ENCODE data around the gene DNAAF8. TPM values are rescaled to one million over a fixed set of nuclear protein-coding genes. Genes with fewer than 3 reads are reported as not detected.

Gene DNAAF8
- total RNA-seq, 2 experiments from 2014 or later = 0.11 to 0.16 TPM

GRCh38 chr16:4747906-4748681 lies 13.8 kb downstream of the DNAAF8 start:
- no peak for ATAC-seq
- H3K9me3 Mint-ChIP-seq (ENCODE audit: low read depth) = no peaks in the 10 kb centered on the region
- H3K27me3 Mint-ChIP-seq = no peaks in the 10 kb centered on the region
- peaks cover 5% of the 10 kb centered on the region for H3K36me3 Mint-ChIP-seq (ENCODE audit: low read depth)
- no peak for DNase-seq
- CTCF ChIA-PET = no interaction called here
- no peak overlapping the region for H3K4me3 Mint-ChIP-seq
- peak overlapping the region; percentile 13 for H3K27ac Mint-ChIP-seq
- H3K4me1 Mint-ChIP-seq = peaks cover 6% of the 10 kb centered on the region
- intact Hi-C loops (cut with DNase I, micrococcal nuclease) = no loop called here
- POLR2A ChIA-PET = interaction anchor here (0.7 kb wide), 1 partner anchor 209 kb away, joined by 4 read pairs; no protein-coding TSS in a partner anchor

- Mint-ChIP-seq H3K27ac (no peak overlapping the region), H3K27me3 (no peaks in the 10 kb centered on the region), H3K4me1 (no peaks in the 10 kb centered on the region), H3K36me3 (ENCODE audit: low read depth) (peaks cover 5% of the 10 kb centered on the region), H3K4me3 (no peak overlapping the region), H3K9me3 (ENCODE audit: low read depth) (no peaks in the 10 kb centered on the region)
- CTCF ChIA-PET = no interaction called here
- intact Hi-C loops (cut with DNase I, micrococcal nuclease) = no loop called here
- ATAC-seq (no peak), DNase-seq (no peak)
- POLR2A ChIA-PET = interaction anchor here (0.7 kb wide), 1 partner anchor 210 kb away, joined by 4 read pairs; no protein-coding TSS in a partner anchor
Observed at GRCh38 chr16:4748682-4749411, 14.5 kb downstream of the DNAAF8 start.

- DNase-seq (no peak), ATAC-seq (no peak)
- ChIA-PET POLR2A (no interaction called here), CTCF (interaction anchor here (0.6 kb wide), 2 partner anchors 53 to 121 kb away, joined by 3 to 4 read pairs; partner anchors contain the start of gene ROGDI)
- H3K27ac Mint-ChIP-seq = no peak overlapping the region
- intact Hi-C loops (cut with DNase I, micrococcal nuclease) = no loop called here
- H3K4me1 Mint-ChIP-seq = no peaks in the 10 kb centered on the region
- peaks cover 7% of the 10 kb centered on the region for H3K36me3 Mint-ChIP-seq (ENCODE audit: low read depth)
- no peaks in the 10 kb centered on the region for H3K27me3 Mint-ChIP-seq
- no peaks in the 10 kb centered on the region for H3K9me3 Mint-ChIP-seq (ENCODE audit: low read depth)
- no peak overlapping the region for H3K4me3 Mint-ChIP-seq
Observed at GRCh38 chr16:4749700-4750257, 15.4 kb downstream of the DNAAF8 start.

GRCh38 chr16:4750896-4751295 lies 16.6 kb downstream of the DNAAF8 start:
- ChIA-PET POLR2A (interaction anchor here (0.5 kb wide), 1 partner anchor 8 kb away, joined by 3 read pairs; no protein-coding TSS in a partner anchor), CTCF (no interaction called here)
- peaks cover 17% of the 10 kb centered on the region for H3K36me3 Mint-ChIP-seq (ENCODE audit: low read depth)
- H3K4me3 Mint-ChIP-seq = no peak overlapping the region
- no peaks in the 10 kb centered on the region for H3K27me3 Mint-ChIP-seq
- no peaks in the 10 kb centered on the region for H3K4me1 Mint-ChIP-seq
- H3K27ac Mint-ChIP-seq = no peak overlapping the region
- intact Hi-C loops (cut with DNase I, micrococcal nuclease) = no loop called here
- no peak for DNase-seq
- ATAC-seq = no peak
- H3K9me3 Mint-ChIP-seq (ENCODE audit: low read depth) = peaks cover 4% of the 10 kb centered on the region

- H3K36me3 Mint-ChIP-seq (ENCODE audit: low read depth) = peaks cover 23% of the 10 kb centered on the region
- H3K9me3 Mint-ChIP-seq (ENCODE audit: low read depth) = peaks cover 4% of the 10 kb centered on the region
- ATAC-seq = no peak
- no peaks in the 10 kb centered on the region for H3K4me1 Mint-ChIP-seq
- CTCF ChIA-PET = interaction anchor here (0.6 kb wide), 1 partner anchor 204 kb away, joined by 3 read pairs; no protein-coding TSS in a partner anchor
- H3K4me3 Mint-ChIP-seq = no peak overlapping the region
- POLR2A ChIA-PET = no interaction called here
- no peak overlapping the region for H3K27ac Mint-ChIP-seq
- DNase-seq = no peak
- no peaks in the 10 kb centered on the region for H3K27me3 Mint-ChIP-seq
- intact Hi-C loops (cut with DNase I, micrococcal nuclease) = no loop called here
Observed at GRCh38 chr16:4752351-4753100, 18.2 kb downstream of the DNAAF8 start.

- no peak for DNase-seq
- POLR2A ChIA-PET = no interaction called here
- CTCF ChIA-PET = no interaction called here
- Mint-ChIP-seq H3K4me1 (no peaks in the 10 kb centered on the region), H3K36me3 (ENCODE audit: low read depth) (peaks cover 24% of the 10 kb centered on the region), H3K4me3 (no peak overlapping the region), H3K9me3 (ENCODE audit: low read depth) (peaks cover 4% of the 10 kb centered on the region), H3K27ac (no peak overlapping the region), H3K27me3 (no peaks in the 10 kb centered on the region)
- intact Hi-C loops (cut with DNase I, micrococcal nuclease) = no loop called here
- ATAC-seq = no peak
Observed at GRCh38 chr16:4753227-4753626, 18.9 kb downstream of the DNAAF8 start.

DNA sequence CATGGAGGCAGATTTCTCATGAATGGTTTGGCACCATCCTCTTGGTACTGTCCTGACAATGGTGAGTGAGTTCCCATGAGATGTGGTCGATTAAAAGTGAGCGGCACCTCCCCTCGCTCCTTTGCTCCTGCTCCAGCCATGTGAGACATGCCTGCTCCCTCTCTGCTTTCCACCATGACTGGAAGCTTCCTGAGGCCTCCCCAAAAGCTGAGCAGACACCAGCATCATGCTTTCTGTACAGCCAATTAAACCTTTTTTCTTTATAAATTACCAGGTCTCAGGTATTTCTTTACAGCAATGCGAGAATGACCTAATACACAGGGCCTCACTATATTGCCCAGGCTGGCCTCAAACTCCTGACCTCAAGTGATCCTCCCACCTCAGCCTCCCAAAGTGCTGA lies 20.5 kb downstream of the DNAAF8 start:
- H3K36me3 Mint-ChIP-seq (ENCODE audit: low read depth) = peaks cover 32% of the 10 kb centered on the region
- DNase-seq (no peak), ATAC-seq (no peak)
- ChIA-PET POLR2A (no interaction called here), CTCF (no interaction called here)
- H3K27ac Mint-ChIP-seq = no peak overlapping the region
- H3K4me3 Mint-ChIP-seq = no peak overlapping the region
- intact Hi-C loops (cut with DNase I, micrococcal nuclease) = no loop called here
- no peaks in the 10 kb centered on the region for H3K4me1 Mint-ChIP-seq
- H3K27me3 Mint-ChIP-seq = no peaks in the 10 kb centered on the region
- peaks cover 4% of the 10 kb centered on the region for H3K9me3 Mint-ChIP-seq (ENCODE audit: low read depth)

- CTCF ChIA-PET = no interaction called here
- ATAC-seq = no peak
- POLR2A ChIA-PET = no interaction called here
- DNase-seq = no peak
- intact Hi-C loops (cut with DNase I, micrococcal nuclease) = no loop called here
- H3K27me3 Mint-ChIP-seq = no peaks in the 10 kb centered on the region
- peaks cover 37% of the 10 kb centered on the region for H3K36me3 Mint-ChIP-seq (ENCODE audit: low read depth)
- peaks cover 4% of the 10 kb centered on the region for H3K9me3 Mint-ChIP-seq (ENCODE audit: low read depth)
- no peaks in the 10 kb centered on the region for H3K4me1 Mint-ChIP-seq
- no peak overlapping the region for H3K4me3 Mint-ChIP-seq
- no peak overlapping the region for H3K27ac Mint-ChIP-seq
Observed at GRCh38 chr16:4755687-4756086, 21.4 kb downstream of the DNAAF8 start.

DNA sequence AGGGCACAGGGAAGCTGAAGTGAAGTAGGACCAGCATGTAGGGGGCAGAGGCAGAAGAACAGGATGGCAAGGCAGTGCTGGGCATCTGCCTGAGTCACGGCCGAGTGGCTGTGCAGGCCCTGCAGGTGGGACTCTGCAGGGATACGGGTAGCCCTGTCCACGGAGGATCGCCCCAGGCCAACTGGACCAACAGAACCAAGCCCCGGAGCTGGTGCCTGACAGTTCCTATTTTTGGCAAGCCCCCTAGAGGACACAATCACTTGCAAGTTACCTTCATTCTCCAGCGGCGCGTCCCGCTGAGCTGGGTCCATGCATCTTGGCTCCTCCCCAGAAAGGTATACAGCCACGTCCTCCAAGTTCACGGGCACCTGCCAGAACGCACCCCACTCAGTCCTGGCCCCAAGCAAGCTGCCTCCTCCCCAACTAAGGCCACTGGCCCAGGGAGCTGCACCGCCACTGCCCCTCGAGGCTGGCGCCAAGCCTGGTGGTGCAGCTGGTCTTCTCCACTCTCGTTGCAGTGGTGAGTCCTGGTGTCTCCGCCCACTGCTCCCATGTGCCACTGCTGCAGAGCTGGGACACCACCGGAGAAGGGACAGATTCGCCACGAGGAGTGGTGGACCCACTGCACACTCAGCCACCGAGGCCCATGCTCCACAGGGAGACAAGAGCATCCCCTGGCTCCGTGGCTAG lies 26.0 kb downstream of the DNAAF8 start:
- H3K4me1 Mint-ChIP-seq = peaks cover 9% of the 10 kb centered on the region
- ChIA-PET CTCF (interaction anchor here (0.6 to 1.0 kb wide), 3 partner anchors 9 to 315 kb away, joined by 3 read pairs; no protein-coding TSS in a partner anchor), POLR2A (no interaction called here)
- H3K9me3 Mint-ChIP-seq (ENCODE audit: low read depth) = peaks cover 4% of the 10 kb centered on the region
- DNase-seq = no peak
- H3K4me3 Mint-ChIP-seq = no peak overlapping the region
- peak overlapping the region; percentile 25 for H3K27ac Mint-ChIP-seq
- H3K27me3 Mint-ChIP-seq = no peaks in the 10 kb centered on the region
- peaks cover 48% of the 10 kb centered on the region for H3K36me3 Mint-ChIP-seq (ENCODE audit: low read depth)
- ATAC-seq = no peak
- intact Hi-C loops (cut with DNase I, micrococcal nuclease) = no loop called here

GRCh38 chr16:4762205-4762604 lies 27.9 kb downstream of the DNAAF8 start:
- no peak for DNase-seq
- POLR2A ChIA-PET = interaction anchor here (0.6 kb wide), 1 partner anchor 130 kb away, joined by 3 read pairs; no protein-coding TSS in a partner anchor
- no peak for ATAC-seq
- H3K27ac Mint-ChIP-seq = no peak overlapping the region
- intact Hi-C loops (cut with DNase I, micrococcal nuclease) = no loop called here
- no peaks in the 10 kb centered on the region for H3K27me3 Mint-ChIP-seq
- peaks cover 37% of the 10 kb centered on the region for H3K36me3 Mint-ChIP-seq (ENCODE audit: low read depth)
- H3K9me3 Mint-ChIP-seq (ENCODE audit: low read depth) = no peaks in the 10 kb centered on the region
- CTCF ChIA-PET = interaction anchor here (0.7 to 1.0 kb wide), 2 partner anchors 129 to 146 kb away, joined by 3 read pairs; no protein-coding TSS in a partner anchor
- H3K4me3 Mint-ChIP-seq = no peak overlapping the region
- peaks cover 17% of the 10 kb centered on the region for H3K4me1 Mint-ChIP-seq

DNA sequence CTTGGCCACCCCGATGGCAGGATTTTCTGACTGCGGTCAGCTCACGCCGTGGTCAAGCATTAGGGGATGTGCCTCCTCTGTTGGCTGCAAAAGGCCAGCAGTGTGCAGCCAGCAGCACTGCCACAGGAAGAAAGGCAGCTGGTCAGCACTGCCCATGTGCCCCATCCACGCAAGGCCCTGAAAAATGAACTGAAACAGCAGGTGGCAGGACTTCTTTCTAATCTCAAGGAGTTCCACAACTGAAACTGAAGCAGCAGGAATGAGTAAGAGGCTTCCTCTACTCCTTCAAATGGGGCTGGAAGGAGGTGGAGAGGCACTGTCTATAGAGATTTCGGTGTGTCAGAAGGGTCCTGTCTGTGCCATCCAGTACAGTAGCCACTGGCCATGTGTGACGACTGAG lies 29.5 kb downstream of the DNAAF8 start:
- POLR2A ChIA-PET = no interaction called here
- intact Hi-C loops (cut with DNase I, micrococcal nuclease) = no loop called here

More for the DNA sequence above, 29.5 kb downstream of the DNAAF8 start:
- ATAC-seq (no peak), DNase-seq (no peak)
- CTCF ChIA-PET = no interaction called here
- H3K4me1 Mint-ChIP-seq = peaks cover 27% of the 10 kb centered on the region
- peaks cover 29% of the 10 kb centered on the region for H3K36me3 Mint-ChIP-seq (ENCODE audit: low read depth)
- H3K9me3 Mint-ChIP-seq (ENCODE audit: low read depth) = no peaks in the 10 kb centered on the region
- H3K4me3 Mint-ChIP-seq = no peak overlapping the region
- H3K27ac Mint-ChIP-seq = no peak overlapping the region
- H3K27me3 Mint-ChIP-seq = no peaks in the 10 kb centered on the region
